ENCODE data around the gene ISG20.
A peak's percentile ranks its signal among the peaks of the same experiment; 100 is the strongest.

Gene ISG20

DNA sequence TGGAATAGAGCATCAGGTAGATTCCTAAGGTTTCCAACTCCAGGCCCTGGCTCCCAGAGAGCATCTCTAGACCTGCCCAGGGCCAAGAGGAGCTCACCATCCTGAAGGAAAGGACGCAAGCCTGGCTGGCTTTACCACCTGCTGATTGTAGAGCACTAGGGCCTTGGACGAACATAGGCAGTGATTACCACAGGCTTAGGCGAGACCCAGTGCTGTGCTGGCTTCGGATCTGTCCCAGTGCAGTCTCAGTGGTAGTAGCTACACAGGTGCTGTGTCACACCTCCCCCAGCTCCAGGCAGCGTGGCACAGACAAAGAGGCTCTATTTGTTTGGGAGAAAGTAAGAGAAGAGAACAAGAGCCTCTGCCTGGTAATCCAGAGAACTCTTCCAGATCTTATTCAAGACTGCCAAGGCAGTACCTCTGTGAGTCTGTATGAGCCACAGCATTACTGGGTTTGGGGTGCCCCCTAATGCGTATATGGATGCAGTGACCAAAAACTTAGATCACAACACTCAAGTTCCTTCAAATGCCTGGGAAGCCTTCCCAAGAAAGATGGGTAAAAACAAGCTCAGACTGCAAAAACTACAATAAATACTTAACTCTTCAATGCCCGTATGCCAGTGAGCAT is 25.4 kb downstream of the ISG20 start:
- in situ Hi-C loops (cut with MboI; ENCODE audit: low pct_unique_long_range_greater_than_20kb, low sequenced_read_pairs, unreplicated experiment): no loop called here
- TF ChIP-seq, protein P1, sequence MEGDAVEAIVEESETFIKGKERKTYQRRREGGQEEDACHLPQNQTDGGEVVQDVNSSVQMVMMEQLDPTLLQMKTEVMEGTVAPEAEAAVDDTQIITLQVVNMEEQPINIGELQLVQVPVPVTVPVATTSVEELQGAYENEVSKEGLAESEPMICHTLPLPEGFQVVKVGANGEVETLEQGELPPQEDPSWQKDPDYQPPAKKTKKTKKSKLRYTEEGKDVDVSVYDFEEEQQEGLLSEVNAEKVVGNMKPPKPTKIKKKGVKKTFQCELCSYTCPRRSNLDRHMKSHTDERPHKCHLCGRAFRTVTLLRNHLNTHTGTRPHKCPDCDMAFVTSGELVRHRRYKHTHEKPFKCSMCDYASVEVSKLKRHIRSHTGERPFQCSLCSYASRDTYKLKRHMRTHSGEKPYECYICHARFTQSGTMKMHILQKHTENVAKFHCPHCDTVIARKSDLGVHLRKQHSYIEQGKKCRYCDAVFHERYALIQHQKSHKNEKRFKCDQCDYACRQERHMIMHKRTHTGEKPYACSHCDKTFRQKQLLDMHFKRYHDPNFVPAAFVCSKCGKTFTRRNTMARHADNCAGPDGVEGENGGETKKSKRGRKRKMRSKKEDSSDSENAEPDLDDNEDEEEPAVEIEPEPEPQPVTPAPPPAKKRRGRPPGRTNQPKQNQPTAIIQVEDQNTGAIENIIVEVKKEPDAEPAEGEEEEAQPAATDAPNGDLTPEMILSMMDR (IDR thresholded peaks at IDR 0.05; ENCODE audit: extremely low read depth, insufficient read depth, missing control alignments): peak; percentile 44
- no peak for DNase-seq (ENCODE audit: low spot score)

DNA sequence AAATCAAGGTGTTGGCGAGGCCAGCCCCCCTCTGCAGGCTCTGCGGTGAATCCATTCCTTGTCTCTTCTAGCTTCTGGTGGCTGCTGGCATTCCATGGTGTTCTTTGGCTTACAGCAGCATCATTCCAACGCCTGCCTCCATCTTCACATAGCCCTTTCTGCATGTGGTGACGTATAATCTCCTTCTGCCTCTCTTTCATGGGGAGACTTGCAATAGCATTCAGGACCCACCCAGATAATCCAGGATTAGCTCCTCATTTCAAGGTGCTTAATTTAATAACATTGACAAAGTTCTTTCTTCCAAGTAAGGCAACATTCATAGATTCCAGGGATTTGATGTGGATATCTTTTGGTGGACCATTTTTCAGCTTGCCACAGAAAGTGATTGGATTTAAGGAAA is 35.8 kb downstream of the ISG20 start:
- in situ Hi-C loops (cut with MboI; ENCODE audit: low pct_unique_long_range_greater_than_20kb, low sequenced_read_pairs, unreplicated experiment): no loop called here
- no peak for DNase-seq (ENCODE audit: low spot score)
- TF ChIP-seq, protein P1 (IDR thresholded peaks at IDR 0.05; ENCODE audit: extremely low read depth, insufficient read depth, missing control alignments): no peak

DNA sequence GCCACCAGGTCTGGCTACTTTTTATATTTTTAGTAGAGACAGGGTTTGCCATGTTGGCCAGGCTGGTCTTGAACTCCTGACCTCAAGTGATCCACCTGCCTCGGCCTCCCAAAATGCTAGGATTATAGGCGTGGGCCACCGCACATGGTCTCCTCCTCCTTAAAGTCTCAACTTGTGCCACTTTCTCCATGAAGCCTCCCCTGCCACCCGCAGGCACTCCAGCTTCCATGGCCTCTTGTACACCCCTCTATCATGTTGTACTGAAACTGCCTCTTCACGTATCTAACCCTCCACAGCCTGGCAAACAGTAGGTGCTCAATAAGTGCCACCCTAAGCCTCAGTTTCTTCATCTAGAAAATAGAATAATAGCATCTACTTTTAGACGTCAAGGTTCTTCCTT is 39.9 kb downstream of the ISG20 start:
- TF ChIP-seq, protein P1 (IDR thresholded peaks at IDR 0.05; ENCODE audit: extremely low read depth, insufficient read depth, missing control alignments): no peak
- DNase-seq (ENCODE audit: low spot score): no peak
- in situ Hi-C loops (cut with MboI; ENCODE audit: low pct_unique_long_range_greater_than_20kb, low sequenced_read_pairs, unreplicated experiment): no loop called here

DNA sequence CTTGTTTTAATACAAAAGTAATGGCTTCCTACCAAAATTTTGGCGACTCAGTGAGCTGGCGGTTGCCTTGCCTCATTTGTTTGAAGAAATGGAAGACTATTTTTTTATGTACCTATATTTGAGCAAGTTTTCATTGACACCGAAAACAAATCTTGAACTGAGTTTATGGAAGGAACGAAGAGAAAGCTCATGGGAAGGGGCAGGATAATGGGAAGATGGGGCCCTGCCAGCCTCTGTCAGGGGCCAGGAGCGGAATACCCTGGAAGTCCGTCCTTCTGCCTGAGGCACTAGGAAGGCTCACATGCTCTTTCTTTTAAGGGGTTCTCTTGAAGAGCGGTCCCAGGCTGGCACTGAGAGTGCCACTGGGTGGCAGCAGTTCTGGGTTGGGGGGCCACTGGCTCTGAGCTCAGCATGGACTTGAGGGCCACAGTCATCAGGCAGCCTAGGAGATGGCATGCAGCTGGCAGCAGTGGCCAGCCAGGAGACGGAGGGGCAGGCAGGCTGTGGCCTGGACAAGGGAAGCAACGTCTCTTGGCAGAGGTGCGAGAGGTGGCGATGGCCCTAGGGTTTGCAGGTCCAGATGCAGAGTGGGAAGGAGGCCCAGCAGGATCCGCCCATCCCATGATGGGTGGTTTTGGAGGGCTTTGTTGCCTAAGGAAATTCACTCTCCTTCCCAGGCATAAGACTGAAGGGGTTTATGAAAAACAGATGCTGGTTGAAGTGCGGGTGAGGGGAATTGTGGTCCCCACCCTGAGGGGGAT is 41.6 kb downstream of the ISG20 start:
- no peak for DNase-seq (ENCODE audit: low spot score)
- TF ChIP-seq, protein P1 (IDR thresholded peaks at IDR 0.05; ENCODE audit: extremely low read depth, insufficient read depth, missing control alignments): no peak
- in situ Hi-C loops (cut with MboI; ENCODE audit: low pct_unique_long_range_greater_than_20kb, low sequenced_read_pairs, unreplicated experiment): no loop called here

DNA sequence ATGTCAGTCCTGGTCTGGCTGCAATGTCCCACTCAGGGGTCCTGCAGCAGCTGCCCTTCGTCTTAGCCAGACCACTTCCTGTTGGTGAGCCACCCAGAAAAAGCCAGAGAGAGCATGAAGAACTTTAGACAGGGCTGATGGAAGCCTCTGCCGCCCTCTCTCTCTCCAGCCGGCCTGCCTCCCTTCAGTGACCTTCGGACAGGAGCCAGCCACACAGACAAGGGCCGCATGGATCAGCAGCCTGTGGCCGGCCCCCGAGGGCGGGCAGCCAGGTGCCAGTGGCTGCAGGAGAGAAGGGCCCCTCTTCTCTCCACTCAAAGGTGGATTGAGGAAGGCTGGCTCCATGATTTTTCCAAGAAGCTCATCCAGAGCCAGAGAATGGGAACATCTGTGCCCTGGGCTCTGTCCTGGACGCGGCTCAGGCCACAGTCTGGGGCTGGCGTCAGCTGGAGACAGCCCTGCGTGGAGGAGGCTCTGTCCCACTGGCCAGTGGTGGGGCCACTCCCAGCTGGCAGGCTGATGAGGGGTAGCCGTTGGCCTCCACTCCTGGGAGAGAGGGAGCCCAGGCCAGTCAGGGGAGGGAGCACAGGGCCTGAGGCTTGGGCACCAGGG is 42.9 kb downstream of the ISG20 start:
- TF ChIP-seq, protein P1 (IDR thresholded peaks at IDR 0.05; ENCODE audit: extremely low read depth, insufficient read depth, missing control alignments): no peak
- in situ Hi-C loops (cut with MboI; ENCODE audit: low pct_unique_long_range_greater_than_20kb, low sequenced_read_pairs, unreplicated experiment): no loop called here
- DNase-seq (ENCODE audit: low spot score): no peak

DNA sequence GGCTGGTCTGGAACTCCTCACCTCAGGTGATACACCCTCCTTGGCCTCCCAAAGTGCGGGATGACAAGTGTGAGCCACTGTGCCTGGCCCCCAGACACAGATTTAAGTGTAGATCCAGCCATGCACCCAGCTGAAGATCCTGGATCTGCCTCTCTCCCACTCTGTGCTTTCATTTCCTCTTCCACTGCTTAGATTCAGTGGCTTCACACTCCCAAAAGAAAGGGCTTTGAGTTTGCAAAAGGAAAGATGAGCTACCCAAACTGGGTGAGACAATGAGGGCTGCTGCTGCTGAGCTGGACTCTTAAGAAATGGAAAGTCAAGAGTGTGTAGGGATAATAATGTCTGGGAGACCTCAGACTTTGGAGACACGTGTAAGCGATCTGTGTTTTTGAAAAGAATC is 45.5 kb downstream of the ISG20 start:
- in situ Hi-C loops (cut with MboI; ENCODE audit: low pct_unique_long_range_greater_than_20kb, low sequenced_read_pairs, unreplicated experiment): no loop called here
- no peak for DNase-seq (ENCODE audit: low spot score)
- TF ChIP-seq, protein P1 (IDR thresholded peaks at IDR 0.05; ENCODE audit: extremely low read depth, insufficient read depth, missing control alignments): no peak
